H1 (cell line): ENCODE results near the gene DLL1. TPM values are rescaled to one million over a fixed set of nuclear protein-coding genes. Genes with fewer than 3 reads are reported as not detected.

ENCODE experiments used
- BACH1 ChIP-seq: IDR thresholded peaks from 2 replicates; pipeline ENCODE4 v1.6.1; 2012; ENCODE audit warnings: low read length, improper control_type of control experiment
- EP300 ChIP-seq, 2 experiments: IDR thresholded peaks; 1 replicate in 1 of 2; 2 replicates in 1 of 2; pipeline ENCODE4 v1.6.1; 2011 to 2012; ENCODE audit warnings: low read depth in 2 of 2, low read length in 2 of 2, mild to moderate bottlenecking in 2 of 2, borderline replicate concordance in 1 of 2, inconsistent platforms in 1 of 2, moderate library complexity in 1 of 2
- GABPA ChIP-seq: IDR thresholded peaks from 2 replicates; pipeline ENCODE4 v1.6.1; 2011; ENCODE audit warnings: mild to moderate bottlenecking, low read length, moderate library complexity, borderline replicate concordance; ENCODE audit not compliant: insufficient read depth
- HDAC2 ChIP-seq, 2 experiments: fragments of 300-600 bp in 1 of 2; sonication (generic) in 1 of 2; IDR thresholded peaks; 2 replicates each; pipeline ENCODE4 v1.6.1; 2011 to 2012; ENCODE audit warnings: low read depth in 2 of 2, low read length in 2 of 2, mild to moderate bottlenecking in 2 of 2, moderate library complexity in 2 of 2, borderline replicate concordance in 1 of 2, inconsistent platforms in 1 of 2
- polyA plus RNA-seq, 7 experiments: library from polyadenylated mRNA; depleted of rRNA in 3 of 7; stranded (reverse) in 5 of 7; unstranded in 2 of 7; fragments of >200 nt in 5 of 7; fragments of 200-250 nt in 2 of 7; gene quantifications; 1 replicate in 5 of 7; 2 replicates in 1 of 7; 4 replicates in 1 of 7; pipeline versions ENCODE4 v1.2.1 to v1.2.3, GENCODE V29; 2011 to 2013; ENCODE audit warnings: missing spikeins in 2 of 7, mixed read lengths in 2 of 7
- total RNA-seq: library from RNA; stranded (reverse); fragmentation: NEBNext Ultra II Directional; extraction: Animal tissue kit (Norgen Biotek cat#: 25700); gene quantifications from 2 replicates; pipeline ENCODE4 v1.2.1, GENCODE V29; 2021

The DLL1 gene
- total and polyA plus RNA-seq, 2 of the 8 experiments (the other 6 are each of a cell fraction or from before 2014, with no cell fraction given), result 1.7 to 3.8 TPM

DNA sequence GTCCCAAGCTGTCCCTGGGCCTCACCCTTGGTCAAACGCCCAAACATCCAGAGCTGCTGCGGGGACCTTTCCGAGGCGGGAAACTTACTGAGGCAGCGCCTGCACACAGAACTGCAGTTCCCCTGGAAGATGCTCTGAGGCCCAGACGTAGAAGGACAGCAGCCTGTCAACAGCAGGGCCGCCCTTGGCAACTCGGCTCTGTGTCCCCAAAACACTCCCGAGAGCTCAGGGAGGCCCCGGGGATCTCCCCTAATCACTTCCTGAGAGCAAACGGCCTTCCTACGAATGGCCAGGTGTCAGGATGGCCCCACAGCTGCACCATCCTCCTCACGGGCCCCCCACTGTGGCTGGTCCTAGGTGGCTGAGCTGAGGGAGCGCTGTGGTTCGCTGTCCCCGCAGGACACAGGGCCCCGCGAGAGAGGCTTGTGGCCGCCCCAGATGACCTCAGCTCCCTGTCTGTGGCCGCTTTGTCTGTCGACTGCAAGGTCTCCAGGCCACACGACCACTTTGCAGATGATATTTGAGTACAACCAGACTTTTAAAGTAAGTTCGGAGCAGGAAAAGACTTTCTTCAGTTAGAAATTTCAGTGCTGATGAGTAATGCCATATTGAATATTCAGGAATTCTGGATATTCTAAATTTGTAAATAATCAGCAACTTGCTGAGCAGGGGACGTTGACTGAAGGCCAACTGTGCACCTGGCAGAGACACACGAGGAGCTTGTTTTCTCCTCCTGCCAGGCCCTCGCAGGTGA, 46.0 kb downstream of the DLL1 start (continued):
- no peak for TF ChIP-seq HDAC2 (IDR thresholded peaks at IDR 0.05; ENCODE audit: borderline replicate concordance in 1 of 2, low read depth in 2 of 2, low read length in 2 of 2)
- TF ChIP-seq EP300 (IDR thresholded peaks at IDR 0.05; ENCODE audit: borderline replicate concordance in 1 of 2, low read depth in 2 of 2, low read length in 2 of 2), result no peak
- no peak for TF ChIP-seq GABPA
- TF ChIP-seq BACH1, result no peak
- TF ChIP-seq, all 59 proteins: peak for 2
